GM12878 (cell line): ENCODE measurements around the gene MUSK. TPM values are rescaled to one million over a fixed set of nuclear protein-coding genes. Genes with fewer than 3 reads are reported as not detected.
A peak's percentile ranks its signal among the peaks of the same experiment; 100 is the strongest.

Experiments
- BMI1 ChIP-seq: fragments of 450-650 bp; IDR thresholded peaks from 2 replicates; pipeline ENCODE4 v1.6.1; 2016; ENCODE audit warnings: mild to moderate bottlenecking, moderate library complexity, borderline replicate concordance
- HDGF ChIP-seq: fragments of 450-650 bp; IDR thresholded peaks from 2 replicates; pipeline ENCODE4 v1.6.1; 2016; ENCODE audit warnings: antibody characterized with exemption
- KAT2A ChIP-seq: conservative IDR thresholded peaks from 2 replicates; pipeline ENCODE4 v1.6.1; 2011; ENCODE audit warnings: low read depth, low read length; ENCODE audit not compliant: control insufficient read depth
- MLLT1 ChIP-seq: fragments of 450-650 bp; IDR thresholded peaks from 2 replicates; pipeline ENCODE4 v1.6.1; 2016; ENCODE audit warnings: mild to moderate bottlenecking
- NFYA ChIP-seq: IDR thresholded peaks from 2 replicates; pipeline ENCODE4 v1.6.1; 2011; ENCODE audit warnings: low read depth, mild to moderate bottlenecking, low read length, improper control_type of control experiment, borderline replicate concordance
- NKRF ChIP-seq: fragments of 450-650 bp; conservative IDR thresholded peaks from 2 replicates; pipeline ENCODE4 v1.6.1; 2017; ENCODE audit warnings: mild to moderate bottlenecking, moderate library complexity
- NR2C2 ChIP-seq: IDR thresholded peaks from 2 replicates; pipeline ENCODE4 v1.6.1; 2011; ENCODE audit warnings: borderline replicate concordance, low read depth; ENCODE audit not compliant: control insufficient read depth, insufficient read length
- NRF1 ChIP-seq: conservative IDR thresholded peaks from 2 replicates; pipeline ENCODE4 v1.6.1; 2011; ENCODE audit warnings: mild to moderate bottlenecking, low read depth, low read length, improper control_type of control experiment
- PBX3 ChIP-seq: IDR thresholded peaks from 2 replicates; pipeline ENCODE4 v1.6.1; 2011; ENCODE audit warnings: mild to moderate bottlenecking, low read depth, low read length, moderate library complexity; ENCODE audit not compliant: insufficient replicate concordance
- PKNOX1 ChIP-seq: fragments of 450-650 bp; IDR thresholded peaks from 2 replicates; pipeline ENCODE4 v1.6.1; 2016; ENCODE audit warnings: mild to moderate bottlenecking
- POU2F2 ChIP-seq: IDR thresholded peaks from 3 replicates; pipeline ENCODE4 v1.6.1; 2011; ENCODE audit warnings: low read depth, mild to moderate bottlenecking, low read length, borderline replicate concordance
- RAD51 ChIP-seq: fragments of 450-650 bp; IDR thresholded peaks from 2 replicates; pipeline ENCODE4 v1.6.1; 2016; ENCODE audit warnings: moderate library complexity, mild to moderate bottlenecking, inconsistent platforms
- RELA ChIP-seq: fragments of 450-650 bp; IDR thresholded peaks from 2 replicates; pipeline ENCODE4 v1.8.0; 2014; ENCODE audit warnings: borderline replicate concordance; ENCODE audit not compliant: partially characterized antibody
- RFX5 ChIP-seq: IDR thresholded peaks from 2 replicates; pipeline ENCODE4 v1.6.1; 2011; ENCODE audit warnings: low read depth, low read length, improper control_type of control experiment
- SIX5 ChIP-seq: IDR thresholded peaks from 2 replicates; pipeline ENCODE4 v1.6.1; 2011; ENCODE audit warnings: mild to moderate bottlenecking, low read depth, low read length, moderate library complexity; ENCODE audit not compliant: severe bottlenecking
- TCF3 ChIP-seq: IDR thresholded peaks from 2 replicates; pipeline ENCODE4 v1.6.1; 2012; ENCODE audit warnings: low read depth, mild to moderate bottlenecking, low read length, borderline replicate concordance; ENCODE audit not compliant: insufficient read depth
- TCF7 ChIP-seq: IDR thresholded peaks from 2 replicates; pipeline ENCODE4 v1.6.1; 2014; ENCODE audit warnings: antibody characterized with exemption, borderline replicate concordance
- USF1 ChIP-seq: IDR thresholded peaks from 2 replicates; pipeline ENCODE4 v1.6.1; 2011; ENCODE audit warnings: borderline replicate concordance, low read depth, mild to moderate bottlenecking, moderate library complexity, mixed read lengths, low read length; ENCODE audit not compliant: insufficient read depth; ENCODE audit errors: extremely low read length
- USF2 ChIP-seq: IDR thresholded peaks from 2 replicates; pipeline ENCODE4 v1.6.1; 2011; ENCODE audit warnings: low read depth, low read length, improper control_type of control experiment, borderline replicate concordance
- ZNF274 ChIP-seq: IDR thresholded peaks from one replicate; pipeline ENCODE4 v1.8.0; 2011; ENCODE audit not compliant: insufficient read length, insufficient read depth
- ZNF384 ChIP-seq: IDR thresholded peaks from 2 replicates; pipeline ENCODE4 v1.6.1; 2012; ENCODE audit warnings: low read depth, mild to moderate bottlenecking, low read length, improper control_type of control experiment, borderline replicate concordance
- ZZZ3 ChIP-seq: IDR thresholded peaks from 2 replicates; pipeline ENCODE4 v1.6.1; 2011; ENCODE audit warnings: low read depth; ENCODE audit not compliant: control insufficient read depth, insufficient read length
- polyA plus RNA-seq, 11 experiments: library from polyadenylated mRNA; depleted of rRNA in 4 of 11; unstranded in 6 of 11; stranded (reverse) in 5 of 11; fragments of >200 nt; fragmentation: Nextera tagmentation in 4 of 11; fragmentation: Illumina TruSeq in 1 of 11; extraction: Ambion mirVana in 4 of 11; extraction: Trizol in 1 of 11; gene quantifications; 1 replicate in 1 of 11; 2 replicates in 10 of 11; pipeline versions ENCODE4 v1.2.1 to v1.2.3, GENCODE V29; 2011 to 2016; ENCODE audit warnings: inconsistent platforms in 2 of 11, missing spikeins in 2 of 11, low read depth in 1 of 11
- total RNA-seq, 4 experiments: library from RNA; depleted of rRNA in 3 of 4; stranded (reverse); fragments of >200 nt in 3 of 4; fragmentation: Illumina TruSeq in 1 of 4; extraction: Trizol in 1 of 4; gene quantifications; 2 replicates each; pipeline versions ENCODE4 v1.2.1 to v1.2.3, GENCODE V29; 2013 to 2021

MUSK gene
- total and polyA plus RNA-seq, 10 of the 15 experiments (the other 5 are each of a cell fraction or from before 2014, with no cell fraction given), result 0.04 to 0.19 (median 0.10) TPM; not detected in 5

- TF ChIP-seq POU2F2, result no peak
- TF ChIP-seq USF1, result no peak
- TF ChIP-seq RFX5, result no peak
- TF ChIP-seq NR2C2, result no peak
- TF ChIP-seq RAD51, result peak; percentile 67
- no peak for TF ChIP-seq TCF3
- no peak for TF ChIP-seq ZNF384
- TF ChIP-seq ZNF274, result no peak
- TF ChIP-seq HDGF, result 0 out of 2 replicates have a peak, but pooled peaks have one; percentile 4
- peak; percentile 84 for TF ChIP-seq PKNOX1
- TF ChIP-seq SIX5, result no peak
- TF ChIP-seq NRF1, result no peak
- TF ChIP-seq ZZZ3, result no peak
- no peak for TF ChIP-seq KAT2A
- TF ChIP-seq BMI1, result no peak; the same call in 1 of the 2 replicates
- TF ChIP-seq MLLT1, result no peak
- TF ChIP-seq PBX3, result no peak
- TF ChIP-seq TCF7, result no peak
- no peak for TF ChIP-seq NKRF
- no peak for TF ChIP-seq NFYA
- no peak for TF ChIP-seq RELA
- no peak; the same call in 1 of the 2 replicates for TF ChIP-seq USF2
Measured at GRCh38 chr9:110837401-110838005, 168.9 kb downstream of the MUSK start (continued).
